ENCODE results near the gene EMC9.

- peak; percentile 13 to 46 for TF ChIP-seq POLR2A (IDR thresholded peaks at IDR 0.05)
- no peak for TF ChIP-seq CTCF (IDR thresholded peaks at IDR 0.05)
Measured at GRCh38 chr14:24146453-24146977, 5.1 kb upstream of the EMC9 start, which contains the start of gene PSME2.

All from uterus (tissue), 2 donors.